ENCODE results near the gene FAF1.
"Not testable (repeated sequence)": the region's sequence is repeated elsewhere in the genome, so short reads cannot be mapped to it uniquely, and the experiment has no call there.

The FAF1 gene

DNA sequence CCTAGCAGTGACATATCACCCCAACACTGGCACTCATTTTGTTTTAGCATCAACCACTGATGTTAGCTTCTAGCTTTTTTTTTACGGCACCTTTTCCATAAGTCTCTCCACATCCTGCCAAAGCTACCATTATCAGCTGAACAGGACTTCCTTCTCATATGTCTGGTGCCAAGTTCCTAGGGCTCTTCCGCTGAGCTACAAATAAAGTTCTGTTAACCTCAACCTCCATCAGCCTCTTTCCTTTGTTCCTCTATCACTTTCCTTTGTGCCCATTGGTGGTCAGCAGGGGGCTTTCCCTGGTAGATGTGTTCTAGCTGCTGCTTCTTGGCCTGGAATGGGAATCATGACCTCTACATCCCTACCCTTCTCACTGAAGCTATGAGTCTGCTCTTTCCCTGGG is 163.8 kb downstream of the FAF1 start:
- H3K36me3 ChIP-seq (ENCODE audit: control insufficient read depth in 2 of 2, insufficient read depth in 2 of 2, low read length in 2 of 2), result no peaks in the 10 kb centered on the region
- H3K4me1 ChIP-seq (ENCODE audit: control insufficient read depth in 2 of 2, insufficient read depth in 2 of 2, low read length in 2 of 2), result peaks cover 0 to 2% of the 10 kb centered on the region in 2 donors
- no peaks in the 10 kb centered on the region for H3K9me3 ChIP-seq (ENCODE audit: control insufficient read depth in 2 of 2, low read length in 2 of 2)
- no peaks in the 10 kb centered on the region for H3K27me3 ChIP-seq (ENCODE audit: control insufficient read depth in 2 of 2, insufficient read depth in 2 of 2, low read length in 2 of 2)
- H3K9ac ChIP-seq (ENCODE audit: low read depth in 1 of 2, low read length in 2 of 2), result no peak overlapping the region
- no peak overlapping the region for H3K4me3 ChIP-seq (ENCODE audit: low read length in 2 of 2)
- no peak overlapping the region for H3K27ac ChIP-seq (ENCODE audit: low read depth in 2 of 2, low read length in 2 of 2)

DNA sequence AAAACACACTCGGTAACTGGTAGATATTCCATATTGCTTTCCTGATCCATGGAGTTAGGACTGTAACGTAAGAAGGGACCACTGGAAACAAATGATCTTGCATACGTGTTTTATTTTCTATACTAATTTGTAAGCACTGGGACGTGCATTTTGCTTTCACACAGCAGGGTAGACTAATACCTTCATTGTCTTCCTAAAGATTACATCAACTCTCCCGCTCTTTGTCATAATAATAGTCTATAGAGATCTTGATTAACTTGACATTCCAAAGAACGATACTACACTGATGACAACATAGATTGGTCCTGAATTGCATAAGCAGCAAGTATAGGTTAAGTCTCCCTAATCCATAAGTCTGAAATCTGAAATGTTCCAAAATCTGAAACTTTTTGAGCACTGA is 166.5 kb downstream of the FAF1 start:
- H3K4me1 ChIP-seq (ENCODE audit: control insufficient read depth in 2 of 2, insufficient read depth in 2 of 2, low read length in 2 of 2), result no peaks in the 10 kb centered on the region
- H3K27ac ChIP-seq (ENCODE audit: low read depth in 2 of 2, low read length in 2 of 2), result no peak overlapping the region
- H3K36me3 ChIP-seq (ENCODE audit: control insufficient read depth in 2 of 2, insufficient read depth in 2 of 2, low read length in 2 of 2), result no peaks in the 10 kb centered on the region
- H3K9ac ChIP-seq (ENCODE audit: low read depth in 1 of 2, low read length in 2 of 2), result no peak overlapping the region
- H3K27me3 ChIP-seq (ENCODE audit: control insufficient read depth in 2 of 2, insufficient read depth in 2 of 2, low read length in 2 of 2), result no peaks in the 10 kb centered on the region
- H3K4me3 ChIP-seq (ENCODE audit: low read length in 2 of 2), result no peak overlapping the region
- no peaks in the 10 kb centered on the region for H3K9me3 ChIP-seq (ENCODE audit: control insufficient read depth in 2 of 2, low read length in 2 of 2)

DNA sequence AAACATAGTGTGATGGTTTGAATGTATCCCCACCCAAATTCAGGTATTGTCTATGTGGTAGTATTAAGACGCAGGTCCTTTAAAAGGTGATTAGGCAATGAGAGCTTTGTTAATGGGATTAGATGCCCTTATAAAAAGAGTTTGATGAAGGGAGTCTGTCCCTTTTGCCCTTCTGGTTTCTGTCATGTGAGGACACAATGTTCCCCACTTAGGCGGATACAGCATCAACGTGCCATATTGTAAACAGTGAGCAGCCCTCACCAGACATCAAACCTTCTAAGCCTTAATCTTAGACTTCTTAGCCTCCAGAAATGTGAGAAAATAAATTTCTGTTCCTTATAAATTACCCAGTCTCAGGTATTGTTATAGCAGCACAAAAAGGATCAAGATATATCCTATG is 172.8 kb downstream of the FAF1 start:
- H3K27ac ChIP-seq (ENCODE audit: low read depth in 2 of 2, low read length in 2 of 2), result no peak overlapping the region
- no peak overlapping the region for H3K4me3 ChIP-seq (ENCODE audit: low read length in 2 of 2)
- no peaks in the 10 kb centered on the region for H3K9me3 ChIP-seq (ENCODE audit: control insufficient read depth in 2 of 2, low read length in 2 of 2)
- H3K9ac ChIP-seq (ENCODE audit: low read depth in 1 of 2, low read length in 2 of 2), result no peak overlapping the region
- H3K36me3 ChIP-seq (ENCODE audit: control insufficient read depth in 2 of 2, insufficient read depth in 2 of 2, low read length in 2 of 2), result peaks cover 3 to 9% of the 10 kb centered on the region in 2 donors
- H3K27me3 ChIP-seq (ENCODE audit: control insufficient read depth in 2 of 2, insufficient read depth in 2 of 2, low read length in 2 of 2), result no peaks in the 10 kb centered on the region
- H3K4me1 ChIP-seq (ENCODE audit: control insufficient read depth in 2 of 2, insufficient read depth in 2 of 2, low read length in 2 of 2), result no peaks in the 10 kb centered on the region

DNA sequence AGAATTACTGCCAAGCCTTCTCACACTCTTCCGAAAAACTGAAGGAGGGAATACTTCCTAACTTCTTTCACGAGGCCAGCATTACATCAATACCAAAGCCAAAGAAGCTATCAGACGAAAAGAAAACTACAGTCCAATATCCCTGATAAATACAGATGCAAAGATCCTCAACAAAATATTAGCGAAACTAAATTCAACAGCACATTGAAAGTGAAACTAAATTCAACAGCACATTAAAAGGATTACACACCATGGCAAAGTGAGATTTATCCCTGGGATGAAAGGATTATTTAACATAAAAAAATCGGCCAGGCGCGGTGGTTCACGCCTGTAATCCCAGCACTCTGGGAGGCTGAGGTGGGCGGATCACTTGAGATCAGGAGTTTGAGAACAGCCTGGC is 176.8 kb downstream of the FAF1 start:
- no peaks in the 10 kb centered on the region for H3K4me1 ChIP-seq (ENCODE audit: control insufficient read depth in 2 of 2, insufficient read depth in 2 of 2, low read length in 2 of 2)
- no peaks in the 10 kb centered on the region for H3K9me3 ChIP-seq (ENCODE audit: control insufficient read depth in 2 of 2, low read length in 2 of 2)
- no peak overlapping the region for H3K4me3 ChIP-seq (ENCODE audit: low read length in 2 of 2)
- no peaks in the 10 kb centered on the region for H3K27me3 ChIP-seq (ENCODE audit: control insufficient read depth in 2 of 2, insufficient read depth in 2 of 2, low read length in 2 of 2)
- H3K36me3 ChIP-seq (ENCODE audit: control insufficient read depth in 2 of 2, insufficient read depth in 2 of 2, low read length in 2 of 2), result peaks cover 6 to 18% of the 10 kb centered on the region in 2 donors
- H3K27ac ChIP-seq (ENCODE audit: low read depth in 2 of 2, low read length in 2 of 2), result no peak overlapping the region
- H3K9ac ChIP-seq (ENCODE audit: low read depth in 1 of 2, low read length in 2 of 2), result no peak overlapping the region

DNA sequence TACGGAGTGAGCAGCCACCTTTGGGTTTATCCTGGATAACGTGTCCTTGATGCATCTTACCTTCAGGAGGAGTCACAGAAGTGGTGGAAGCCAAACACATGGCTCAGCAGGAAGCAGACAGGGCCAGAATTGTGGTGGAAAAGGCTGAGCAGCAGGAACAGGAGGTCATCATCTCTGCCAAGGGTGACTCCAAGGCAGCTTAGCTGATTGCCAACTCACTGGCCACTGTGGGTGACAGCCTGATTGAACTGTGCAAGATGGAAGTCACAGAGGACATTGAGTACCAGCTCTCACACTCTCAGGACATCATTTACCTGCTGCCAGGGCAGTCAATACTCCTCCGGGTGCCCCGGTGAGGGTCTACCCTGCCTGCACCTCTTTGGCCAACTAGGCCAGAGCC is 179.3 kb downstream of the FAF1 start:
- Histone ChIP-seq H3K4me1 (ENCODE audit: control insufficient read depth in 2 of 2, insufficient read depth in 2 of 2, low read length in 2 of 2) (no peaks in the 10 kb centered on the region), H3K27ac (ENCODE audit: low read depth in 2 of 2, low read length in 2 of 2) (no peak overlapping the region), H3K9ac (ENCODE audit: low read depth in 1 of 2, low read length in 2 of 2) (no peak overlapping the region), H3K9me3 (ENCODE audit: control insufficient read depth in 2 of 2, low read length in 2 of 2) (no peaks in the 10 kb centered on the region), H3K4me3 (ENCODE audit: low read length in 2 of 2) (no peak overlapping the region), H3K36me3 (ENCODE audit: control insufficient read depth in 2 of 2, insufficient read depth in 2 of 2, low read length in 2 of 2) (peaks cover 2 to 9% of the 10 kb centered on the region in 2 donors), H3K27me3 (ENCODE audit: control insufficient read depth in 2 of 2, insufficient read depth in 2 of 2, low read length in 2 of 2) (no peaks in the 10 kb centered on the region)

DNA sequence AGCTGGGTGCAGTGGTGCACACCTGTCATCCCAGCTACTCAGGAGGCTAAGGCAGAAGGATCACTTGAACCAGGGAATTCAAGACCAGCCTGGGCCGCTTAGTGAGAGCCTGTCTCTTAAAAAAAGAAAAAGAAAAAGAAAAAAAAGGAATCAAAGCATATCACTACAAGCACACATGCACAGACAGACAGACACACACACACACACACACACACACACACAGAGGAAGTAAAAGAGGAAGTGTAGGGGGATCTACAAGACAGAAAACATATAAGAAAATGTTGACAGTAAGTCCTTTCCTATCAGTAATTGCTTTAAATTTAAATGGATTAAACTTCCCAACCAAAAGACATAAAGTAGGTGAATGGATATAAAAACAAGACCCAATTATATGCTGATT is 180.3 kb downstream of the FAF1 start:
- Histone ChIP-seq H3K4me3 (ENCODE audit: low read length in 2 of 2) (no peak overlapping the region), H3K4me1 (ENCODE audit: control insufficient read depth in 2 of 2, insufficient read depth in 2 of 2, low read length in 2 of 2) (no peaks in the 10 kb centered on the region), H3K27ac (ENCODE audit: low read depth in 2 of 2, low read length in 2 of 2) (no peak overlapping the region), H3K9me3 (ENCODE audit: control insufficient read depth in 2 of 2, low read length in 2 of 2) (no peaks in the 10 kb centered on the region), H3K9ac (ENCODE audit: low read depth in 1 of 2, low read length in 2 of 2) (no peak overlapping the region), H3K36me3 (ENCODE audit: control insufficient read depth in 2 of 2, insufficient read depth in 2 of 2, low read length in 2 of 2) (peaks cover 2 to 9% of the 10 kb centered on the region in 2 donors), H3K27me3 (ENCODE audit: control insufficient read depth in 2 of 2, insufficient read depth in 2 of 2, low read length in 2 of 2) (no peaks in the 10 kb centered on the region)

DNA sequence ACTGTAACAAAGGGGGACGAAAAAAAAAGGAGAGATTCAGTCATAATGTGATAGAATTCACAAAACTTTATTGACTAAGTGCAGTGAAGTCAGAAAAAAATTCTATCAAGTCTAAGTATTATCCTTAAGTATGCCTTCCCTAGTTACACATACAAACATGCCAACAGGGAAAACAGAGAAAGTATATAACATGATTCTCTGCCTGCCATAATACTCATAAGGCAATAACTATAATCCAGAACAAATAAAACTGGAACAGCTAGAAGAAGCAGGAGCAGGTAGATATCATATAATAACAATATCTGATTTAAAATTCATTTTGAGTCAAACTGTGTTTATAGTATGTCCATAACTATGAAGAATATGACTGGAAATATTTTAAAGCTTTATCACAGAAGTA is 184.3 kb downstream of the FAF1 start:
- Histone ChIP-seq H3K27me3 (ENCODE audit: control insufficient read depth in 2 of 2, insufficient read depth in 2 of 2, low read length in 2 of 2) (no peaks in the 10 kb centered on the region), H3K4me3 (ENCODE audit: low read length in 2 of 2) (no peak overlapping the region)

DNA sequence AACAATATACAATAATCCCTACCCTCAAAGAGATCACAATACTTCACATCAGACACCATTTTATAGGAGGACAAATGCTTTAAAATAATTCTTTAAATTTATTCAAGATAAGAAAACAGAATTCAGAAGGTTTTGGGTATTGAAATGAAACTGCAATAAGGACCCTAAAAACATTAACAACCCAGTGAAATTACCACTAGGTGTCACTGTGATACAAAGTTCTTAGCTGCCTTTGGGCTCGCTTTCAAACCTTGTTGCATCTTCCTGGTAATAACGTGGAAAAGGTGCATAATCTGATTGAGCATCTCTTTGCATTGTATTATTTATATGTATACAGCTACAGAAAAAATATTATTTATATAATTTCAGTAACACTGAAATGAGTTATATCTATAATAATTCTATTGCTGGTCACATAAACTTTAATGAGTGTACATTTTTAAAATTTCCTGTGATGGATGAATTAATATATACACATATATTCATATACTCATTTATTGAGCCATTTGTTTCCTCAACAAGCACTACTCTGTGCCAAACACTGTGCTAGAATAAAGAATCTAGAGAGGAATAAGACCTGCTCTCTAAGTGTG is 185.2 kb downstream of the FAF1 start:
- H3K4me1 ChIP-seq (ENCODE audit: control insufficient read depth in 2 of 2, insufficient read depth in 2 of 2, low read length in 2 of 2), result no peaks in the 10 kb centered on the region
- no peak overlapping the region for H3K9ac ChIP-seq (ENCODE audit: low read depth in 1 of 2, low read length in 2 of 2)
- no peak overlapping the region for H3K27ac ChIP-seq (ENCODE audit: low read depth in 2 of 2, low read length in 2 of 2)
- no peaks in the 10 kb centered on the region for H3K9me3 ChIP-seq (ENCODE audit: control insufficient read depth in 2 of 2, low read length in 2 of 2)
- no peak overlapping the region for H3K4me3 ChIP-seq (ENCODE audit: low read length in 2 of 2)
- H3K27me3 ChIP-seq (ENCODE audit: control insufficient read depth in 2 of 2, insufficient read depth in 2 of 2, low read length in 2 of 2), result no peaks in the 10 kb centered on the region
- no peaks in the 10 kb centered on the region for H3K36me3 ChIP-seq (ENCODE audit: control insufficient read depth in 2 of 2, insufficient read depth in 2 of 2, low read length in 2 of 2)

More for the DNA sequence above, 184.3 kb downstream of the FAF1 start:
- Histone ChIP-seq H3K4me1 (ENCODE audit: control insufficient read depth in 2 of 2, insufficient read depth in 2 of 2, low read length in 2 of 2) (no peaks in the 10 kb centered on the region), H3K27ac (ENCODE audit: low read depth in 2 of 2, low read length in 2 of 2) (no peak overlapping the region), H3K9me3 (ENCODE audit: control insufficient read depth in 2 of 2, low read length in 2 of 2) (no peaks in the 10 kb centered on the region), H3K36me3 (ENCODE audit: control insufficient read depth in 2 of 2, insufficient read depth in 2 of 2, low read length in 2 of 2) (peaks cover 2 to 7% of the 10 kb centered on the region in 2 donors), H3K9ac (ENCODE audit: low read depth in 1 of 2, low read length in 2 of 2) (no peak overlapping the region)

DNA sequence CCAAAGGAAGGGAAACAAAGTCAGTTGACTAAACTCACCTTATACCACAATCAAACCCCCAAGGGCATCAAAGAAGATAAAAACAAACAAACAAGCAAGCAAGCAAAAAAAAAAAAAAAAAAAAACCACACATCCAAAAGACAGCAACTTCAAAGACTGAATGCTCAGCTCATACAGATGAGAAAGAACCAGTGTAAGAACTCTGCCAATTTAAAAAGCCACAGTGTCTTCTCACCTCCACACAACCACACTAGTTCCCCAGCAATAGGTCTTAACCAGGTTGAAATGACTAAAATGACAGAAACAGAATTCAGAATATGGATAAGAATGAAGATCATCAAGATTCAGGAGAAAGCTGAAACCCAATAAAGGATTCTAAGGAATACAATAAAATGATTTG is 193.4 kb downstream of the FAF1 start:
- Histone ChIP-seq H3K36me3 (ENCODE audit: control insufficient read depth in 2 of 2, insufficient read depth in 2 of 2, low read length in 2 of 2) (no peaks in the 10 kb centered on the region), H3K9ac (ENCODE audit: low read depth in 1 of 2, low read length in 2 of 2) (no peak overlapping the region), H3K9me3 (ENCODE audit: control insufficient read depth in 2 of 2, low read length in 2 of 2) (no peaks in the 10 kb centered on the region), H3K27me3 (ENCODE audit: control insufficient read depth in 2 of 2, insufficient read depth in 2 of 2, low read length in 2 of 2) (no peaks in the 10 kb centered on the region), H3K4me1 (ENCODE audit: control insufficient read depth in 2 of 2, insufficient read depth in 2 of 2, low read length in 2 of 2) (no peaks in the 10 kb centered on the region), H3K4me3 (ENCODE audit: low read length in 2 of 2) (no peak overlapping the region), H3K27ac (ENCODE audit: low read depth in 2 of 2, low read length in 2 of 2) (no peak overlapping the region)

DNA sequence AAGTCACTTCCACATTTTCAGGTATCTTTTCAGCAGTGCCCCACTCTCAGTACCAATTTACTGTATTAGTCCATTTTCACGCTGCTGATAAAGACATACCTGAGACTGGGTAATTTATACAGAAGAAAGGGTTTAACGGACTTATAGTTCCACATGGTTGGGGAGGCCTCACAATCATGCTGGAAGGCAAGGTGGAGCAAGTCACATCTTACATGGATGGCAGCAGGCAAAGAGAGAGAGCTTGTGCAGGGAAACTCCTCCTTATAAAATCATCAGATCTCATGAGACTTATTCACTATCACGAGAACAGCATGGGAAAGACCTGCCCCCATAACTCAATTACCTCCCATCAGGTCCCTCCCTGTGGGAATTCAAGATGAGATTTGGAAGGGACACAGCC is 203.5 kb downstream of the FAF1 start:
- not testable (repeated sequence) for H3K9me3 ChIP-seq (ENCODE audit: control insufficient read depth in 2 of 2, low read length in 2 of 2); H3K36me3 ChIP-seq (ENCODE audit: control insufficient read depth in 2 of 2, insufficient read depth in 2 of 2, low read length in 2 of 2); H3K9ac ChIP-seq (ENCODE audit: low read depth in 1 of 2, low read length in 2 of 2); H3K4me3 ChIP-seq (ENCODE audit: low read length in 2 of 2); H3K27ac ChIP-seq (ENCODE audit: low read depth in 2 of 2, low read length in 2 of 2); H3K27me3 ChIP-seq (ENCODE audit: control insufficient read depth in 2 of 2, insufficient read depth in 2 of 2, low read length in 2 of 2); H3K4me1 ChIP-seq (ENCODE audit: control insufficient read depth in 2 of 2, insufficient read depth in 2 of 2, low read length in 2 of 2)

DNA sequence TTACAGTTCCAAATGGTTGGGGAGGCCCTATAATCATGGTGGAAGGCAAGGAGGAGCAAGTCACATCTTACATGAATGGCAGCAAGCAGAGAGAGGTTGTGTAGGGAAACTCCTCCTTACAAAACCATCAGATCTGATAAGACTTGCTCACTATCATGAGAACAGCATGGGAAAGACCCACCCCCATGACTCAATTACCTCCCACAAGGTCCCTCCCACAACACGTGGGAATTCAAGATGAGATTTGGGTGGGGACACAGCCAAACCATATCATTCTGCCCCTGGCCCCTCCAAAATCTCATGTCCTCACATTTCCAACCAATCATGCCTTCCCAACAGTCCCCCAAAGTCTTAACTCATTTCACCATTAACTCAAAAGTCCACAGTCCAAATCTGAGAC is 205.3 kb downstream of the FAF1 start:
- not testable (repeated sequence) for H3K27me3 ChIP-seq (ENCODE audit: control insufficient read depth in 2 of 2, insufficient read depth in 2 of 2, low read length in 2 of 2); H3K9ac ChIP-seq (ENCODE audit: low read depth in 1 of 2, low read length in 2 of 2); H3K4me1 ChIP-seq (ENCODE audit: control insufficient read depth in 2 of 2, insufficient read depth in 2 of 2, low read length in 2 of 2); H3K9me3 ChIP-seq (ENCODE audit: control insufficient read depth in 2 of 2, low read length in 2 of 2); H3K27ac ChIP-seq (ENCODE audit: low read depth in 2 of 2, low read length in 2 of 2); H3K36me3 ChIP-seq (ENCODE audit: control insufficient read depth in 2 of 2, insufficient read depth in 2 of 2, low read length in 2 of 2); H3K4me3 ChIP-seq (ENCODE audit: low read length in 2 of 2)
